ENCODE results near the gene ROBO4.

ROBO4 gene

DNA sequence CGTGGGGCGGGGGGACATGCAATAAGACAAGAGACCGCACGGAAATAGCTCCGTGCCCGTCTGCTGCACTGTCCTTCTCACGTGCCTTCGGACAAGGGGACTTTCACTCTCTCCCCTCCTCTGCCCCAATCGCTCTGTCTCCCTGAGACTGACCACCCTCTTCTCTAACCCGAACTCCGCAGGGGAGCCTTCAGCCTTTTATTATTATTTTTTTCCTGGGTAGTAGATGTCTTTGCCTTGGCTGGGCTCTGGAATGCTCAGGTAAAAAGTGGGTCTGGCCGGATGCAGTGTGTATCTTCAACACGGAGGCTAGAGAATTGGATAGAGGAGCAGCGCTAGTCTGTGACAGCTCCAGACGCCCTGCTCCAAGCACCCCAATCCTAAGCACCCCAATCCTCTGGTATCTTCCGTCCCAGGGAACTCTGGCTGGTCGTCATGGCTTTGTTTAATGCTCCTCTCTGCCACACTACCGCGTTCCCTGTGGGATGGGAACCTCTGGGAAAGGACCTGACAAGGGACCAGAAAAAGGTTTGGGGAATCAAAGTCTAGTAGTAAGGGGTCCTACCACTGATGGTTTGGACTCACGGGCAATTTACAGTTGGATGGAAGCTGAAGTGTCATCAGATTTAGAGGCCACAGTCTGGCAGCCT lies 57.6 kb downstream of the ROBO4 start:
- DNase-seq = no peak

DNA sequence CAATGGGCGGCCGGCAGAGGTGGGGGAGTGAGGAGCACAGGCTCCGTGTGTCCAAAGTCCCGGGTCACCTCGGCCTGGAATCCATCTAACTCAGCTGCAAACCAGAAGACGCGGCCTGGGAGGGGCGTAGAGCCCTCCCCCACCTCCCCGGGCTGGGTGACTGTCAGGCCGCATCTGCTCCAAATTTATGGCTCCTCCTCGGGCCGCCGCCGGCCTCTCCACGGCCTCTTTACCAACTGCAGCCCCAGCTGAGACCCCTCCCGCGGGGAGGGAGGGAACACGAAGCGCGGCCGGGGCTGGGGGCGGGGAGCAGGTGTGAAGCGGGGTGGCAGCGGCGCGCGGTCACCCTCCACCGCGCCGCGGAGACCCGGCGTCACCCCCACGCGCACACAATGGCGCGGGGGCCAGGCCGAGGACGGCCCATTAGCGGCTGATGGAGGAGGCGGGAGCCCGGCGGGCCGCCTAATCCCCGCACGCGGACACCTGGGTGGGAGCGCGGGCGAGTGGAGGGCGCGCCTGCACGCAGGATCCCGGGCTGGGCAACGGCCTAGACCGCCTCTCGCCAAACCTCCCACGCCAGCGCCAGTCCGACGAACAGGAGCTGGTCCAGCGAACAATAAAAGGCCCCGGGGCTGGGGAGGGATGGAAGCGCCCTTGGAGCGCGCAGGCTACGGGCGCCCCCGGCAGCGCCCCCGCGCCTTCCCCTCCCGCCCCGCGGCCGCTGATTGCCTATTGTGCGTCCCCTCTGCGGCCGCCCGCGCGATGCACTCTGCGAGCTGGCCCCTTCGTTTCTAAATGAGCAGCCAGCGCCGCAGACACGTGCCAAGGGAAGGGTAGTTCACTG lies 58.3 kb downstream of the ROBO4 start:
- no peak for DNase-seq

DNA sequence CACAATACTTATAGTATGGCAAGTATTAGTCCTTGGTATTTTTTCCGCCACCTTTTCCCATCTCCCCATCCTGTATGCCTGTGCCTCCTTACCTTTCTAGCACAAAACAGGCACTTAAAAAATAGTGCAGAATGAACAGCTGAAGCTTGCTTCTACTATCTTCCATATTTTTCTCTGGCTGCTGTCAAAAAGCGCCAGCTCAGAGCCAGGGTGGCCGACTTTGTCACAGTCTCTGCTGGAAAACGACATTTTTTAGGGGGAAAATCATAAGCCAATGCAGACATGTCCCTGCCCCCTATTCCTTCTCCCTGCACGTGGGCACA lies 58.9 kb downstream of the ROBO4 start:
- DNase-seq = no peak

DNA sequence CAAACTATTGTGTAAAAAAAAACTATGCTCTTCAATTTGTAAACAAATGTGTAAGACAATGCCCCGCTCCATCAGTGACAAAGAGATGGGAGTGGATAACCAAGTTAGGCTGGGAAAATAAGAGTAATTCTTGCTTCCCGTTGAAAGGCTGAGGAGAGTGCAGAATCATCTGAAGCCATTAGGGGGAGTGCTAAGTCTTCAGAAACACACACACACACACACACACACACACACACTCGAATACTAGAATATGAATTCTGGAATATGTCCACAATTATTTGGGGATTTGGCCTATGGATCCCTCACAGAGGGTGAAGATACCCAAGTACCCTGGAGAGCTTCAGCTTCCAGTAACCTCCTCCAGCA lies 60.2 kb downstream of the ROBO4 start:
- DNase-seq = peak; percentile 65 to 70

DNA sequence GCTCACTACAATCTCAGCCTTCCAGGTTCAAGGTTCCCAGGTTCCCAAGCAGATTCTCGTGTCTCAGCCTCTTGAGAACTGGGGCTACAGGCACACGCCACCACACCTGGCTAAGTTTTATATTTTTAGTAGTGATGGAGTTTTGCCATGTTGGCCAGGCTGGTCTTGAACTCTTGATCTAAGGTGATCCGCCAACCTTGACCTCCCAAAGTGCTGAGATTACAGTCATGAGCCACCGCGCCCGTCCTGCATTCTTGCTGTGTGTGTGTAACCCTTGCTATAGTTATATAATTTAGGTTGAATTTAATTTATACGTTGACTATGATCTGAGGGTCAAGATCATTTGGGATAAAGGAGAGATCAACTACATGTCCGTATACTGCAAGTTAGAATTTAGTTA lies 61.7 kb downstream of the ROBO4 start:
- no peak for DNase-seq

DNA sequence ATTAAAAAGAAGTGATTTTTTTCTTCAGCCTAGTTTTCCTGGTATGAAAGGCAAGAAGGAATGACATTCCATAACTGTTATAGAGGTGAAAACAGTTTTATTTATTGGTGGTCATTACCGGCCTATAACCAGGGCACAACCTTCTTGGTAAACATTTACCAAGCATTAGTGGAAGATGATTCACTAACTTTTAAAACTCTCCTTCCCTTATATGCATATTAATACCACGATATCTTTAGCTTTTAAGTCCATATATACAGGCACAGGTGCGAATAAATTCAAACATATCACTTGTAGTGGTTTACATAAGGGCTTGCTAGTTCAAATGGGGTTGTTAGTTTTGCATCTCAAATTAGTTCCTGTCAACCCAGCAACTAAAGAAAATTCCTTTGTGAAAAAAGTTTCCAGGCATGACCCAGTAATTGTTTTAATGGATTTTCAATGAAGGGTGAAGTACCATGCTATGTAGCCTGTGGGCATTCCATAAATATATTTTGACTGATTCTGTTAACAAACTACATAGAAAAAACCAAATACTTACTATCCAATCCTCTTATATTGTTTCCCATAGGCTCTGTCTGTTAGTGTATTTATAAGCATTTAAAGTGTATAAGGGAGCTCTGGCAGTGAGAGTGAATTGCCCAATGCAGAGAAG lies 63.0 kb downstream of the ROBO4 start:
- DNase-seq = no peak
